IMR-90 (cell line): ENCODE measurements around the gene CDK17. TPM values are rescaled to one million over a fixed set of nuclear protein-coding genes. Genes with fewer than 3 reads are reported as not detected.

ENCODE experiments used
- ATAC-seq: fragments of 200-7000 bp; cut with Tn5 transposase; 2 replicates; pipeline ENCODE4 v1.9.1; 2020; ENCODE audit warnings: low read depth, mild to moderate bottlenecking, moderate library complexity
- BruUV-seq: library from RNA; stranded (reverse); fragments of 400-500 nt; replicated peaks from 2 replicates; lab custom pipeline; 2021; lab: Mats Ljungman, UMichigan
- CTCF ChIA-PET: fragments of 300-600 bp; formaldehyde crosslinking; extraction: SDS; loops from one replicate; lab custom pipeline; 2021; ENCODE audit warnings: antibody characterized with exemption; lab: Yijun Ruan, JAX
- POLR2A ChIA-PET: fragments of 300-600 bp; sonication (Branson Sonifier 250); formaldehyde crosslinking; loops from one replicate; lab custom pipeline; 2022; ENCODE audit warnings: antibody characterized with exemption; ENCODE audit not compliant: unreplicated experiment; lab: Charles Lee
- DNase-seq: peaks from one replicate; pipeline ENCODE4 v3.0.0; 2013
- H2AFZ ChIP-seq: replicated peaks from 2 replicates; pipeline ENCODE3; 2013; ENCODE audit warnings: low read length, mild to moderate bottlenecking; ENCODE audit not compliant: poor library complexity
- H2AK5ac ChIP-seq: 2 replicates; pipeline ENCODE4 v1.6.1; 2013; ENCODE audit warnings: low read depth, low read length, inconsistent platforms
- H2AK9ac ChIP-seq: replicated peaks from 2 replicates; pipeline ENCODE3; 2013; ENCODE audit warnings: mild to moderate bottlenecking, low read depth, low read length, moderate library complexity; ENCODE audit not compliant: poor library complexity
- H2BK120ac ChIP-seq: 2 replicates; pipeline ENCODE4 v1.6.1; 2013; ENCODE audit warnings: low read depth, low read length, inconsistent platforms
- H2BK15ac ChIP-seq: 3 replicates; pipeline ENCODE4 v1.6.1; 2013; ENCODE audit warnings: low read depth, low read length, inconsistent platforms
- H2BK20ac ChIP-seq: 2 replicates; pipeline ENCODE4 v1.6.1; 2013; ENCODE audit warnings: low read depth, mild to moderate bottlenecking, inconsistent platforms, low read length, moderate library complexity
- H2BK5ac ChIP-seq: 2 replicates; pipeline ENCODE4 v1.6.1; 2013; ENCODE audit warnings: mild to moderate bottlenecking, low read depth, low read length, inconsistent platforms; ENCODE audit not compliant: poor library complexity, severe bottlenecking
- H3K14ac ChIP-seq: replicated peaks from 2 replicates; pipeline ENCODE4 v1.6.1; 2013; ENCODE audit warnings: low read depth, low read length, inconsistent platforms
- H3K18ac ChIP-seq: 2 replicates; pipeline ENCODE4 v1.6.1; 2013; ENCODE audit warnings: low read depth, low read length, control low read depth
- H3K23ac ChIP-seq: 2 replicates; pipeline ENCODE4 v1.6.1; 2013; ENCODE audit warnings: low read depth, low read length, inconsistent platforms
- H3K27ac ChIP-seq: 2 replicates; pipeline ENCODE4 v1.5.1; 2013; ENCODE audit warnings: mild to moderate bottlenecking, control low read depth, low read length; ENCODE audit not compliant: insufficient read depth
- H3K27me3 ChIP-seq: 2 replicates; pipeline ENCODE4 v1.6.1; 2013; ENCODE audit warnings: low read length; ENCODE audit not compliant: control insufficient read depth, insufficient read depth
- H3K36me3 ChIP-seq: 2 replicates; pipeline ENCODE4 v1.6.1; 2013; ENCODE audit warnings: low read length, mixed read lengths; ENCODE audit not compliant: control insufficient read depth, insufficient read depth
- H3K4ac ChIP-seq: 2 replicates; pipeline ENCODE4 v1.6.1; 2013; ENCODE audit warnings: low read depth, low read length, inconsistent platforms
- H3K4me1 ChIP-seq: 2 replicates; pipeline ENCODE4 v1.6.1; 2013; ENCODE audit warnings: low read length, mixed read lengths; ENCODE audit not compliant: control insufficient read depth, insufficient read depth
- H3K4me2 ChIP-seq: 2 replicates; pipeline ENCODE4 v1.6.1; 2013; ENCODE audit warnings: low read depth, mild to moderate bottlenecking, control low read depth, low read length, moderate library complexity
- H3K4me3 ChIP-seq: 2 replicates; pipeline ENCODE4 v1.5.1; 2013; ENCODE audit warnings: low read depth, mild to moderate bottlenecking, control low read depth, low read length, moderate library complexity; ENCODE audit not compliant: insufficient read depth
- H3K56ac ChIP-seq: 2 replicates; pipeline ENCODE4 v1.6.1; 2013; ENCODE audit warnings: low read length, inconsistent platforms; ENCODE audit not compliant: insufficient read depth; ENCODE audit errors: extremely low read depth
- H3K79me1 ChIP-seq, 2 experiments: 2 replicates each; pipeline ENCODE4 v1.6.1; 2013; ENCODE audit warnings: low read length in 2 of 2, inconsistent platforms in 1 of 2, low read depth in 1 of 2
- H3K9ac ChIP-seq: 2 replicates; pipeline ENCODE4 v1.6.1; 2013; ENCODE audit warnings: low read depth, low read length, control low read depth
- H3K9me1 ChIP-seq: 2 replicates; pipeline ENCODE4 v1.6.1; 2013; ENCODE audit warnings: low read length, inconsistent platforms; ENCODE audit not compliant: insufficient read depth
- H3K9me3 ChIP-seq: 2 replicates; pipeline ENCODE4 v1.6.1; 2013; ENCODE audit warnings: low read length; ENCODE audit not compliant: control insufficient read depth, insufficient read depth
- H4K20me1 ChIP-seq: 2 replicates; pipeline ENCODE4 v1.6.1; 2013; ENCODE audit warnings: low read length, inconsistent platforms; ENCODE audit not compliant: insufficient read depth
- H4K5ac ChIP-seq: 2 replicates; pipeline ENCODE4 v1.6.1; 2013; ENCODE audit warnings: mild to moderate bottlenecking, low read depth, low read length, control low read depth
- H4K8ac ChIP-seq, 2 experiments: 2 replicates each; pipeline ENCODE4 v1.6.1; 2013; ENCODE audit warnings: low read depth in 2 of 2, low read length in 2 of 2, control low read depth in 1 of 2, inconsistent platforms in 1 of 2
- H4K91ac ChIP-seq: 2 replicates; pipeline ENCODE4 v1.6.1; 2013; ENCODE audit warnings: low read depth, low read length, inconsistent platforms; ENCODE audit not compliant: insufficient read depth
- CEBPB ChIP-seq: IDR thresholded peaks from 2 replicates; pipeline ENCODE4 v1.6.1; 2012; ENCODE audit warnings: low read depth, low read length, improper control_type of control experiment
- RFX5 ChIP-seq: IDR thresholded peaks from 2 replicates; pipeline ENCODE4 v1.8.0; 2012; ENCODE audit warnings: low read depth, mild to moderate bottlenecking, low read length, moderate library complexity
- SMC3 ChIP-seq: fragments of 150-350 bp; IDR thresholded peaks from 2 replicates; pipeline ENCODE4 v1.6.1; 2016; ENCODE audit warnings: low read depth, mild to moderate bottlenecking, antibody characterized with exemption, low read length, moderate library complexity
- WGBS, 2 experiments: methylation state at CpG; one replicate each; pipeline versions ENCODE4 v1.1.5 to v1.1.7; 2013; ENCODE audit warnings: missing lambda C conversion rate in 2 of 2; ENCODE audit not compliant: insufficient read length in 1 of 2; ENCODE audit errors: extremely low coverage in 2 of 2; 5-methylcytosine and 5-hydroxymethylcytosine counted together
- dilution Hi-C: fragments of 300-500 bp; cut with HindIII; formaldehyde crosslinking; loops from one replicate; pipeline ENCODE4 v1.14.3; 2018; ENCODE audit warnings: low sequenced_read_pairs; ENCODE audit not compliant: unreplicated experiment
- in situ Hi-C: fragments of 300-500 bp; cut with MboI; formaldehyde crosslinking; loops from 3 replicates; pipeline ENCODE4 v1.14.3; 2019; ENCODE audit warnings: low sequenced_read_pairs, inconsistent platforms, mixed read lengths
- intact Hi-C: fragments of 100-400 bp; cut with micrococcal nuclease; formaldehyde crosslinking; loops from 2 replicates; pipeline ENCODE4 v1.10.0; 2022
- polyA plus RNA-seq, 3 experiments: library from polyadenylated mRNA; depleted of rRNA; stranded (reverse); fragments of >200 nt; gene quantifications; 2 replicates each; pipeline ENCODE4 v1.2.3, GENCODE V29; 2012; ENCODE audit warnings: low replicate concordance in 1 of 3
- total RNA-seq: library from RNA; depleted of rRNA; stranded (reverse); fragments of >200 nt; gene quantifications from 2 replicates; pipeline ENCODE4 v1.2.3, GENCODE V29; 2012

CDK17 gene
- total and polyA plus RNA-seq, 2 of the 4 experiments (the other 2 are of a cell fraction) = 14.5 to 50.2 TPM

DNA sequence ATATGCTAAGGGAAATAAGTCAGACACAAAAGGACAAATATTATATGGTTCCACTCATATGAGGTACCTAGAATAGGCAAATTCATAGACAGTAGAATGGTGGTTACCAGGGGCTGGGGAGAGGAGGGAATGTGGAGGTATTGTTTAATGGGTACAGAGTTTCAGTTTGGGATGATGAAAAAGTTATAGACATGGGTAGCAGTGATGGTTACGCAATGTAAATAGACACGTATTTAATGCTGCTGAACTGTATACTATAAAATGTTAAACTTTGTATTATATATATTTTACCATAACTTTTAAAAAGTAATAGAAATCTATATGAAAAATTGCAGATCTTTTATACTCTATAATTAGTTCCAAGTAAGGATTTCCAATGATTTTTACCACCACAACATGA is 71.2 kb downstream of the CDK17 start:
- no peak for ATAC-seq
- no peak for DNase-seq
- no peaks in the 10 kb centered on the region for H3K27me3 ChIP-seq
- no peak overlapping the region for H2AK9ac ChIP-seq
- H3K9me3 ChIP-seq = no peaks in the 10 kb centered on the region
- H2BK15ac ChIP-seq = no peak overlapping the region
- H3K9me1 ChIP-seq = peaks cover 9% of the 10 kb centered on the region; the same call in 1 of the 2 replicates
- no peaks in the 10 kb centered on the region for H3K4me1 ChIP-seq
- H3K4ac ChIP-seq = no peak overlapping the region
- no peak overlapping the region for H2BK20ac ChIP-seq
- peaks cover 51 to 52% of the 10 kb centered on the region in 2 experiments for H3K79me1 ChIP-seq
- dilution Hi-C loops (no loop called here), intact Hi-C loops (no loop called here), in situ Hi-C loops (no loop called here)
- H2BK120ac ChIP-seq = no peak overlapping the region
- H3K36me3 ChIP-seq = peaks cover 10% of the 10 kb centered on the region
- no peak overlapping the region for H2BK5ac ChIP-seq
- no peak overlapping the region for H3K14ac ChIP-seq
- peaks cover 27% of the 10 kb centered on the region for H4K20me1 ChIP-seq
- no peak overlapping the region for H3K9ac ChIP-seq
- POLR2A ChIA-PET = no interaction called here
- H3K18ac ChIP-seq = no peak overlapping the region
- H3K4me2 ChIP-seq = no peak overlapping the region
- BruUV-seq = no TSS peak
- CTCF ChIA-PET = no interaction called here
- TF ChIP-seq RFX5 (no peak), CEBPB (peak; percentile 78), SMC3 (no peak)
- no peak overlapping the region for H4K5ac ChIP-seq
- no CpG with 5 or more reads among the region's 2 CpGs for WGBS, 2 experiments
- H3K56ac ChIP-seq = no peak overlapping the region
- H3K4me3 ChIP-seq = no peak overlapping the region
- no peak overlapping the region for H4K8ac ChIP-seq
- H2AK5ac ChIP-seq = no peak overlapping the region
- no peak overlapping the region for H4K91ac ChIP-seq
- H3K27ac ChIP-seq = no peak overlapping the region
- no peak overlapping the region for H2AFZ ChIP-seq
- H3K23ac ChIP-seq = no peak overlapping the region
